ENCODE results near the gene ZNF26. TPM values are rescaled to one million over a fixed set of nuclear protein-coding genes. Genes with fewer than 3 reads are reported as not detected.

The ZNF26 gene
- total RNA-seq, 2 experiments from 2014 or later: 15.7 to 22.2 TPM

DNA sequence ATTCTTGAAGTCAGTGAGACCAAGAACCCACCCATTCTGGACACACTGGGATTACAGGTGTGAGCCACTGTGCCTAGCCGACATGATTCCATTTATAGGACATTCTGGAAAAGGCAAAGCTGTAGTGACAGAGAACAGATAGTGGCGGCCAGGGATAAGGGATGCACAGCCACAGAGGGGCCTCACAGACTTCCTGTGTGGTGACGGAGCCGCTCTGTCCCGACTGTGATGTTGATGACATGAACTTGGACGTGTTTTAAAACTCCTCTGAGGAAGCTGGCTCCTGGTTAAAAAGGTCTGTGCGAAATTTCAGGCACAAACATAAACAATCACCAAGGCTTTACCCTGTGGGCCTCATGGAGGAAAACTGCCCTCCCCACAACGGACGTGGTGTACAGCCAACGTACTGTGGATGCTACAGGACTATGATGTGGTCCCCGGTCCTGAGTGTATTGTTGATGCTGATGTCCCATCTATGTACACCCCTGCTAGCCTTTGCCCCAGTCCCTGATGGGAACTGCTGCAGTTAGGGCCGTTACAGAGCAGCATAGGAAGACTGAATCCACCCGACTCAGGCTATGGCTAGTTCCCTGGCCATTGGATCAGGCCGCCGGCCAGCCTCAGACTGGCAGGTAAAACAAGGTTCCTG lies 46.0 kb upstream of the ZNF26 start:
- Histone ChIP-seq H3K9me3 (ENCODE audit: low read length) (peaks cover 8% of the 10 kb centered on the region; the same call in 1 of the 2 replicates), H4K20me1 (ENCODE audit: insufficient read depth, low read length) (no peaks in the 10 kb centered on the region), H3K4me2 (ENCODE audit: low read length) (no peak overlapping the region), H3K79me2 (ENCODE audit: insufficient read depth, low read depth, low read length) (no peaks in the 10 kb centered on the region), H3K36me3 (ENCODE audit: insufficient read depth, low read length) (peaks cover 38% of the 10 kb centered on the region), H3K4me3 (ENCODE audit: low read depth, low read length, poor library complexity, severe bottlenecking) (no peak overlapping the region), H3K4me1 (ENCODE audit: insufficient read depth, low read length, poor library complexity, severe bottlenecking) (no peaks in the 10 kb centered on the region), H3K27ac (ENCODE audit: low read depth, low read length, poor library complexity, severe bottlenecking) (no peak overlapping the region), H2AFZ (ENCODE audit: low read length) (no peak overlapping the region), H3K9me2 (ENCODE audit: insufficient read depth, low read length) (no peaks in the 10 kb centered on the region)
- CTCF ChIA-PET (ENCODE audit: unreplicated experiment): no interaction called here
- no peak for DNase-seq (ENCODE audit: low spot score)
- POLR2A ChIA-PET: no interaction called here
- intact Hi-C loops (cut with micrococcal nuclease; ENCODE audit: unreplicated experiment): no loop called here
- no TSS peak for BruUV-seq (replicated peaks)
- TF ChIP-seq EZH2phosphoT487 (IDR thresholded peaks at IDR 0.05; ENCODE audit: borderline replicate concordance, low read depth, low read length): no peak
- no peak for TF ChIP-seq CTCF (conservative IDR thresholded peaks at IDR 0.05; ENCODE audit: low read length)

- Histone ChIP-seq H3K36me3 (ENCODE audit: insufficient read depth, low read length) (peaks cover 47% of the 10 kb centered on the region), H4K20me1 (ENCODE audit: insufficient read depth, low read length) (no peaks in the 10 kb centered on the region), H3K4me1 (ENCODE audit: insufficient read depth, low read length, poor library complexity, severe bottlenecking) (no peaks in the 10 kb centered on the region), H2AFZ (ENCODE audit: low read length) (no peak overlapping the region), H3K27ac (ENCODE audit: low read depth, low read length, poor library complexity, severe bottlenecking) (no peak overlapping the region), H3K9me2 (ENCODE audit: insufficient read depth, low read length) (no peaks in the 10 kb centered on the region), H3K79me2 (ENCODE audit: insufficient read depth, low read depth, low read length) (no peaks in the 10 kb centered on the region), H3K9me3 (ENCODE audit: low read length) (peaks cover 4% of the 10 kb centered on the region; the same call in 1 of the 2 replicates), H3K4me3 (ENCODE audit: low read depth, low read length, poor library complexity, severe bottlenecking) (no peak overlapping the region), H3K4me2 (ENCODE audit: low read length) (no peak overlapping the region)
- no peak for DNase-seq (ENCODE audit: low spot score)
- TF ChIP-seq CTCF (conservative IDR thresholded peaks at IDR 0.05; ENCODE audit: low read length) (no peak), EZH2phosphoT487 (IDR thresholded peaks at IDR 0.05; ENCODE audit: borderline replicate concordance, low read depth, low read length) (no peak)
- ChIA-PET POLR2A (no interaction called here), CTCF (ENCODE audit: unreplicated experiment) (no interaction called here)
- no TSS peak for BruUV-seq (replicated peaks)
- intact Hi-C loops (cut with micrococcal nuclease; ENCODE audit: unreplicated experiment): no loop called here
These were observed 44.7 kb upstream of the ZNF26 start for GRCh38 chr12:132941336-132941954.

DNA sequence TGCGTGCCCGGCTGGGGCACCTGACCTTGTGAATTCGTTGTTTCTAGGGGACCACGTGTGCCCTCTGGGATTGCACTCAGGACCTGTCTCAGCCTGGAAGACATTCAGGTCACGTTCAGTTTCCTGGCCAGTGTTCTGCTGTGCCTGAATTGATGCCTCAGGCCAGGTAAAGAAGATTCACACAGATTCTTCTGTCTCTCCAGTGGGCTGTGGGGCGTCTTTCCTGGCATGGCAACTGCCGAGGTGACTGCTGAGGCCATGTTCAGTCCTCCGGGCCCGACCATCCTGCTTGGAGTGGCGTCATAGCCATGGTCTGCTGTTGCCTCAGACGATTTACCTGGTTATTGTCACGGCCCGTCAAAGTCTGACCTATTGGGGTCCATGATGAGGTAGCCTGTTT lies 43.6 kb upstream of the ZNF26 start:
- Histone ChIP-seq H2AFZ (ENCODE audit: low read length) (no peak overlapping the region), H3K27ac (ENCODE audit: low read depth, low read length, poor library complexity, severe bottlenecking) (no peak overlapping the region), H3K9me3 (ENCODE audit: low read length) (peaks cover under 1% of the 10 kb centered on the region; the same call in 1 of the 2 replicates), H4K20me1 (ENCODE audit: insufficient read depth, low read length) (no peaks in the 10 kb centered on the region), H3K36me3 (ENCODE audit: insufficient read depth, low read length) (peaks cover 48% of the 10 kb centered on the region), H3K4me1 (ENCODE audit: insufficient read depth, low read length, poor library complexity, severe bottlenecking) (no peaks in the 10 kb centered on the region), H3K79me2 (ENCODE audit: insufficient read depth, low read depth, low read length) (no peaks in the 10 kb centered on the region), H3K4me2 (ENCODE audit: low read length) (no peak overlapping the region), H3K9me2 (ENCODE audit: insufficient read depth, low read length) (no peaks in the 10 kb centered on the region), H3K4me3 (ENCODE audit: low read depth, low read length, poor library complexity, severe bottlenecking) (no peak overlapping the region)
- TF ChIP-seq CTCF (conservative IDR thresholded peaks at IDR 0.05; ENCODE audit: low read length) (no peak), EZH2phosphoT487 (IDR thresholded peaks at IDR 0.05; ENCODE audit: borderline replicate concordance, low read depth, low read length) (no peak)
- intact Hi-C loops (cut with micrococcal nuclease; ENCODE audit: unreplicated experiment): no loop called here
- DNase-seq (ENCODE audit: low spot score): no peak
- CTCF ChIA-PET (ENCODE audit: unreplicated experiment): no interaction called here
- BruUV-seq (replicated peaks): no TSS peak
- POLR2A ChIA-PET: no interaction called here
